HG03558 (cell line): ENCODE results near the gene SSBP4.

Experiments
- ATAC-seq: cut with Tn5 transposase; IDR thresholded peaks from one replicate; pipeline ENCODE4 v1.9.1; 2021; ENCODE audit warnings: moderate number of reproducible peaks; ENCODE audit not compliant: unreplicated experiment; ENCODE audit errors: extremely low read depth

Gene SSBP4

GRCh38 chr19:18461471-18461870 lies 42.3 kb downstream of the SSBP4 start:
- no peak for ATAC-seq

- ATAC-seq: no peak
These were observed 45.4 kb downstream of the SSBP4 start for GRCh38 chr19:18464646-18465045.

- no peak for ATAC-seq
These were observed 46.2 kb downstream of the SSBP4 start for GRCh38 chr19:18465214-18465963.

GRCh38 chr19:18465964-18466339 lies 46.8 kb downstream of the SSBP4 start:
- ATAC-seq: no peak

GRCh38 chr19:18466354-18466753 lies 47.2 kb downstream of the SSBP4 start:
- ATAC-seq: no peak

- no peak for ATAC-seq
These were observed 48.8 kb downstream of the SSBP4 start for GRCh38 chr19:18467978-18468377.

GRCh38 chr19:18468517-18468916 lies 49.3 kb downstream of the SSBP4 start:
- ATAC-seq: no peak

GRCh38 chr19:18469069-18469846 lies 50.1 kb downstream of the SSBP4 start:
- ATAC-seq: no peak

- no peak for ATAC-seq
These were observed 51.6 kb downstream of the SSBP4 start for GRCh38 chr19:18470787-18471186.

GRCh38 chr19:18473003-18473705 lies 54.0 kb downstream of the SSBP4 start:
- no peak for ATAC-seq

GRCh38 chr19:18473706-18474087 lies 54.5 kb downstream of the SSBP4 start:
- ATAC-seq: no peak

GRCh38 chr19:18474366-18474887 lies 55.2 kb downstream of the SSBP4 start:
- no peak for ATAC-seq

- no peak for ATAC-seq
These were observed 55.8 kb downstream of the SSBP4 start for GRCh38 chr19:18475004-18475453.

- ATAC-seq: no peak
These were observed 56.6 kb downstream of the SSBP4 start for GRCh38 chr19:18475762-18476331.

- no peak for ATAC-seq
These were observed 57.4 kb downstream of the SSBP4 start for GRCh38 chr19:18476507-18477041.

GRCh38 chr19:18477042-18477779 lies 58.0 kb downstream of the SSBP4 start:
- no peak for ATAC-seq

- no peak for ATAC-seq
These were observed 58.8 kb downstream of the SSBP4 start for GRCh38 chr19:18477974-18478373.

GRCh38 chr19:18478545-18479311 lies 59.5 kb downstream of the SSBP4 start:
- ATAC-seq: no peak
